Regular cardiac myocyte (primary cell): Measurements from ENCODE around the gene CAV2. TPM values are rescaled to one million over a fixed set of nuclear protein-coding genes. Genes with fewer than 3 reads are reported as not detected.

Experiments
- total RNA-seq: library from RNA; depleted of rRNA; stranded (reverse); fragments of >200 nt; gene quantifications from 2 replicates; pipeline ENCODE4 v1.2.3, GENCODE V29; 2014

The CAV2 gene
- total RNA-seq: 214 and 229 TPM in 2 replicates

GRCh38 chr7:116499168-116500077, at the start of gene CAV2:
TSS of gene CAV2 (plus strand) at chr7:116499738. CDS start at chr7:116499782, 44 bp downstream.

GRCh38 chr7:116524609-116525297, 25.2 kb downstream of the CAV2 start, which contains the start of gene CAV1:
TSS of gene CAV1 (plus strand) at chr7:116525036. CDS start at chr7:116525063, 27 bp downstream.

Other genes with a start within 250 kb of the CAV2 start
- 549 and 668 TPM in 2 replicates for gene CAV1, start 25.3 kb downstream of the CAV2 start, total RNA-seq
- gene MET, start 172.5 kb downstream of the CAV2 start, total RNA-seq: 67.1 and 105 TPM in 2 replicates